H1 (cell line): Measurements from ENCODE around the gene TUBGCP3. TPM values are rescaled to one million over a fixed set of nuclear protein-coding genes. Genes with fewer than 3 reads are reported as not detected.

Experiments
- CTCF ChIA-PET: fragments of 300-600 bp; sonication (Branson Sonifier 250); formaldehyde crosslinking; loops from one replicate; lab custom pipeline; 2021; ENCODE audit not compliant: partially characterized antibody; lab: Charles Lee
- POLR2A ChIA-PET: fragments of 300-600 bp; sonication (Branson Sonifier 250); formaldehyde crosslinking; loops from one replicate; lab custom pipeline; 2021; ENCODE audit warnings: inconsistent platforms; ENCODE audit not compliant: partially characterized antibody; lab: Charles Lee
- DNase-seq, 2 experiments: peaks; one replicate each; pipeline versions ENCODE4 v3.0.0 to v3.0.0-alpha.2; 2010 to 2022; ENCODE audit warnings: low spot score in 2 of 2, low read depth in 1 of 2, mixed read lengths in 1 of 2
- FAIRE-seq: peaks from 2 replicates; lab custom pipeline; 2011; peaks lifted over from hg19 to GRCh38; lab: Jason Lieb, UNC
- H2AFZ ChIP-seq: 2 replicates; pipeline ENCODE4 v1.8.1; 2012; ENCODE audit warnings: low read length, inconsistent platforms
- H2AK5ac ChIP-seq: 2 replicates; pipeline ENCODE4 v1.6.1; 2013; ENCODE audit warnings: low read depth, low read length
- H2BK120ac ChIP-seq: replicated peaks from 2 replicates; pipeline ENCODE3; 2013; ENCODE audit warnings: low read depth, low read length, inconsistent platforms
- H2BK12ac ChIP-seq: 2 replicates; pipeline ENCODE4 v1.6.1; 2013; ENCODE audit warnings: low read depth, low read length
- H2BK15ac ChIP-seq: 2 replicates; pipeline ENCODE4 v1.6.1; 2013; ENCODE audit warnings: low read length
- H2BK20ac ChIP-seq: 2 replicates; pipeline ENCODE4 v1.6.1; 2013; ENCODE audit warnings: low read length
- H2BK5ac ChIP-seq: 2 replicates; pipeline ENCODE4 v1.6.1; 2013; ENCODE audit warnings: low read depth, low read length
- H3K14ac ChIP-seq: 2 replicates; pipeline ENCODE4 v1.6.1; 2013; ENCODE audit warnings: inconsistent platforms; ENCODE audit not compliant: insufficient read length
- H3K18ac ChIP-seq: 2 replicates; pipeline ENCODE4 v1.6.1; 2013; ENCODE audit warnings: low read length; ENCODE audit errors: extremely low read depth
- H3K23ac ChIP-seq: 2 replicates; pipeline ENCODE4 v1.6.1; 2013; ENCODE audit warnings: inconsistent platforms; ENCODE audit not compliant: insufficient read length
- H3K23me2 ChIP-seq: 2 replicates; pipeline ENCODE4 v1.6.1; 2013; ENCODE audit warnings: low read depth, low read length
- H3K27ac ChIP-seq: 2 replicates; pipeline ENCODE4 v1.6.1; 2011; ENCODE audit warnings: low read depth, low read length, inconsistent platforms
- H3K27me3 ChIP-seq, 4 experiments: replicated peaks in 1 of 4; 1 replicate in 1 of 4; 2 replicates in 3 of 4; pipeline versions ENCODE4 v1.6.1 to v1.8.1; 2011 to 2013; ENCODE audit warnings: low read length in 3 of 4, mild to moderate bottlenecking in 3 of 4, inconsistent platforms in 2 of 4, mixed read lengths in 2 of 4, moderate library complexity in 1 of 4; ENCODE audit not compliant: control insufficient read depth in 3 of 4, insufficient read depth in 3 of 4; ENCODE audit errors: extremely low read depth in 1 of 4
- H3K36me3 ChIP-seq, 4 experiments: 2 replicates each; pipeline versions ENCODE4 v1.6.1 to v1.8.1; 2011 to 2013; ENCODE audit warnings: mild to moderate bottlenecking in 4 of 4, low read length in 3 of 4, moderate library complexity in 2 of 4, control low read depth in 1 of 4, inconsistent platforms in 1 of 4; ENCODE audit not compliant: insufficient read depth in 4 of 4, control insufficient read depth in 2 of 4
- H3K4ac ChIP-seq: replicated peaks from 2 replicates; pipeline ENCODE3; 2013; ENCODE audit warnings: low read length, low read depth, mixed read lengths, inconsistent platforms; ENCODE audit not compliant: insufficient read length
- H3K4me1 ChIP-seq, 4 experiments: replicated peaks in 1 of 4; 1 replicate in 1 of 4; 2 replicates in 3 of 4; pipeline versions ENCODE4 v1.6.1 to v1.8.1; 2011 to 2013; ENCODE audit warnings: low read length in 3 of 4, inconsistent platforms in 2 of 4, mixed read lengths in 1 of 4; ENCODE audit not compliant: insufficient read depth in 4 of 4, control insufficient read depth in 3 of 4
- H3K4me2 ChIP-seq, 2 experiments: 2 replicates each; pipeline versions ENCODE4 v1.6.1 to v1.8.1; 2011 to 2013; ENCODE audit warnings: low read depth in 2 of 2, low read length in 2 of 2, control low read depth in 1 of 2, inconsistent platforms in 1 of 2, mild to moderate bottlenecking in 1 of 2; ENCODE audit not compliant: insufficient read depth in 1 of 2
- H3K4me3 ChIP-seq, 4 experiments: fragments of 200-600, 300-600 bp in 1 of 4; sonication (generic), shearing (Covaris generic), sonication (Bioruptor Twin) in 1 of 4; 2 replicates each; pipeline versions ENCODE4 v1.5.1 to v1.8.1; 2011 to 2016; ENCODE audit warnings: low read length in 4 of 4, low read depth in 3 of 4, control low read depth in 2 of 4, inconsistent platforms in 2 of 4, mild to moderate bottlenecking in 2 of 4, mixed read lengths in 1 of 4, moderate library complexity in 1 of 4; ENCODE audit not compliant: insufficient read depth in 2 of 4; ENCODE audit errors: extremely low read depth in 1 of 4
- H3K56ac ChIP-seq: replicated peaks from 2 replicates; pipeline ENCODE3; 2013; ENCODE audit warnings: low read depth, mild to moderate bottlenecking, mixed read lengths, low read length, inconsistent platforms; ENCODE audit not compliant: insufficient read length
- H3K79me1 ChIP-seq: 2 replicates; pipeline ENCODE4 v1.6.1; 2013; ENCODE audit warnings: low read depth, low read length, control low read depth
- H3K79me2 ChIP-seq, 2 experiments: 2 replicates each; pipeline versions ENCODE4 v1.6.1 to v1.8.1; 2012 to 2013; ENCODE audit warnings: low read length in 2 of 2, mild to moderate bottlenecking in 2 of 2, inconsistent platforms in 1 of 2; ENCODE audit not compliant: insufficient read depth in 2 of 2, control insufficient read depth in 1 of 2
- H3K9ac ChIP-seq, 4 experiments: replicated peaks in 1 of 4; 1 replicate in 1 of 4; 2 replicates in 3 of 4; pipeline versions ENCODE4 v1.6.1 to v1.8.1; 2011 to 2013; ENCODE audit warnings: low read depth in 3 of 4, low read length in 3 of 4, control low read depth in 2 of 4, mild to moderate bottlenecking in 2 of 4, moderate library complexity in 2 of 4, inconsistent platforms in 1 of 4; ENCODE audit errors: extremely low read depth in 1 of 4
- H3K9me3 ChIP-seq, 2 experiments: 2 replicates each; pipeline versions ENCODE4 v1.6.1 to v1.8.1; 2012 to 2013; ENCODE audit warnings: mild to moderate bottlenecking in 2 of 2, moderate library complexity in 2 of 2, control low read depth in 1 of 2, inconsistent platforms in 1 of 2, low read depth in 1 of 2, low read length in 1 of 2, mixed read lengths in 1 of 2; ENCODE audit not compliant: insufficient read depth in 2 of 2
- H4K20me1 ChIP-seq, 2 experiments: replicated peaks in 1 of 2; 2 replicates each; pipeline versions ENCODE3 to v1.8.1; 2011 to 2013; ENCODE audit warnings: inconsistent platforms in 2 of 2, low read length in 2 of 2, mild to moderate bottlenecking in 1 of 2; ENCODE audit not compliant: insufficient read depth in 2 of 2, control insufficient read depth in 1 of 2
- H4K5ac ChIP-seq: 2 replicates; pipeline ENCODE4 v1.6.1; 2013; ENCODE audit warnings: low read length, low read depth, mixed read lengths, inconsistent platforms; ENCODE audit not compliant: insufficient read length
- H4K8ac ChIP-seq: 2 replicates; pipeline ENCODE4 v1.8.0; 2013; ENCODE audit warnings: mild to moderate bottlenecking, moderate library complexity, low read length, inconsistent platforms; ENCODE audit not compliant: insufficient read depth; ENCODE audit errors: extremely low read depth
- H4K91ac ChIP-seq: replicated peaks from 2 replicates; pipeline ENCODE3; 2013; ENCODE audit warnings: low read length, mixed read lengths, inconsistent platforms; ENCODE audit not compliant: insufficient read length
- BACH1 ChIP-seq: IDR thresholded peaks from 2 replicates; pipeline ENCODE4 v1.6.1; 2012; ENCODE audit warnings: low read length, improper control_type of control experiment
- CHD2 ChIP-seq: IDR thresholded peaks from 2 replicates; pipeline ENCODE4 v1.6.1; 2012; ENCODE audit warnings: low read length, improper control_type of control experiment
- CREB1 ChIP-seq: IDR thresholded peaks from 2 replicates; pipeline ENCODE4 v1.6.1; 2012; ENCODE audit warnings: inconsistent platforms
- GTF2F1 ChIP-seq: IDR thresholded peaks from 2 replicates; pipeline ENCODE4 v1.6.1; 2012; ENCODE audit warnings: low read depth, low read length, improper control_type of control experiment, borderline replicate concordance
- KDM1A ChIP-seq: fragments of 200-600, 300-600 bp; sonication (generic); IDR thresholded peaks from 2 replicates; pipeline ENCODE4 v1.7.1; 2016; ENCODE audit warnings: mild to moderate bottlenecking, low read length, borderline replicate concordance
- PHF8 ChIP-seq: fragments of 200-600 bp; sonication (generic); conservative IDR thresholded peaks from 2 replicates; pipeline ENCODE4 v1.7.1; 2012; ENCODE audit warnings: low read depth, mild to moderate bottlenecking, inconsistent platforms, low read length, moderate library complexity
- RBBP5 ChIP-seq: IDR thresholded peaks from 2 replicates; pipeline ENCODE4 v1.7.1; 2012; ENCODE audit warnings: low read depth, mild to moderate bottlenecking, inconsistent platforms, low read length, moderate library complexity, borderline replicate concordance
- RFX5 ChIP-seq: IDR thresholded peaks from 2 replicates; pipeline ENCODE4 v1.6.1; 2011; ENCODE audit warnings: low read depth, low read length, improper control_type of control experiment, borderline replicate concordance
- SP2 ChIP-seq: IDR thresholded peaks from 2 replicates; pipeline ENCODE4 v1.6.1; 2012; ENCODE audit warnings: mild to moderate bottlenecking, low read length, inconsistent platforms
- YY1 ChIP-seq: IDR thresholded peaks from 2 replicates; pipeline ENCODE4 v1.6.1; 2011; ENCODE audit warnings: low read depth, mild to moderate bottlenecking, low read length
- ZNF274 ChIP-seq: IDR thresholded peaks from 2 replicates; pipeline ENCODE4 v1.7.0; 2012; ENCODE audit warnings: low read length, borderline replicate concordance; ENCODE audit errors: extremely low read depth
- WGBS, 2 experiments: shearing (Covaris generic) in 1 of 2; methylation state at CpG; one replicate each; pipeline versions ENCODE4 v1.1.6 to v1.1.7; 2013 to 2015; ENCODE audit warnings: low lambda C conversion rate in 2 of 2, mixed read lengths in 2 of 2, inconsistent platforms in 1 of 2, low coverage in 1 of 2, missing lambda C conversion rate in 1 of 2; ENCODE audit not compliant: insufficient replicate concordance in 2 of 2, insufficient coverage in 1 of 2, insufficient read length in 1 of 2; ENCODE audit errors: extremely low coverage in 1 of 2, missing lambda C conversion rate in 1 of 2; 5-methylcytosine and 5-hydroxymethylcytosine counted together
- polyA plus RNA-seq, 7 experiments: library from polyadenylated mRNA; depleted of rRNA in 3 of 7; stranded (reverse) in 5 of 7; unstranded in 2 of 7; fragments of >200 nt in 5 of 7; fragments of 200-250 nt in 2 of 7; gene quantifications; 1 replicate in 5 of 7; 2 replicates in 1 of 7; 4 replicates in 1 of 7; pipeline versions ENCODE4 v1.2.1 to v1.2.3, GENCODE V29; 2011 to 2013; ENCODE audit warnings: missing spikeins in 2 of 7, mixed read lengths in 2 of 7
- total RNA-seq: library from RNA; stranded (reverse); fragmentation: NEBNext Ultra II Directional; extraction: Animal tissue kit (Norgen Biotek cat#: 25700); gene quantifications from 2 replicates; pipeline ENCODE4 v1.2.1, GENCODE V29; 2021
- TF ChIP-seq, protein P1 (sequence below), 3 experiments: IDR thresholded peaks; 1 replicate in 2 of 3; 2 replicates in 1 of 3; pipeline versions ENCODE4 v1.5.1 to v1.6.1; 2011; ENCODE audit warnings: low read length in 3 of 3, mild to moderate bottlenecking in 3 of 3, inconsistent platforms in 2 of 3, low read depth in 1 of 3, moderate library complexity in 1 of 3; ENCODE audit not compliant: insufficient read depth in 1 of 3; ENCODE audit errors: control extremely low read depth in 1 of 3

The TUBGCP3 gene
- total and polyA plus RNA-seq, 2 of the 8 experiments (the other 6 are each of a cell fraction or from before 2014, with no cell fraction given) = 27.0 to 31.7 TPM

DNA sequence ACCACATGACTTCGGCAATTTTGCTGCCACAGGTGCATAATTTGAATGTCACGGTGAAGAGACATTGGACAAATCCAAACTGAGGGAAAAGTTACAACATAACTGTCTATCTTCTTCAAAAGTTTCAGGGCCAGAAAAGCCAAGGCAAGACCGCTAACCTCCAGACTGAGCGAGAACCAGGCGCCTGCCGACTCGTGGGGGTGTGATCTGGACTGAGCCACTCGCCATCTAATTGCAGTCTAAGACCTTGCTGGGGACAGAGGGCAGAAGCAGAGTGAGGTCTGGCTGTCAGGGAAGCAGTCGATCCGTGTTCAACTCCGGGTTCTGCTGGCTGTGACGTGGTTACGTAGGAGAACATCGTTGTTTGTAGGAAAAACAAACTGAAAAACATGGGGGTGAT lies 123.2 kb downstream of the TUBGCP3 start:
- H4K91ac ChIP-seq = no peak overlapping the region
- H3K14ac ChIP-seq = no peak overlapping the region
- H3K27me3 ChIP-seq = no peaks in the 10 kb centered on the region
- no peak overlapping the region for H3K9ac ChIP-seq
- no peak overlapping the region for H3K4me3 ChIP-seq
- ChIA-PET POLR2A (interaction anchor here (1.4 kb wide), 1 partner anchor 47 kb away, joined by 3 read pairs; no protein-coding TSS in a partner anchor), CTCF (interaction anchor here (0.9 to 1.7 kb wide), 3 partner anchors 10 to 21 kb away, joined by 3 to 4 read pairs (median 4); no protein-coding TSS in a partner anchor)
- H3K79me1 ChIP-seq = no peaks in the 10 kb centered on the region
- no peaks in the 10 kb centered on the region; a peak in 1 of 7 replicates for H3K4me1 ChIP-seq
- FAIRE-seq (no peak), DNase-seq (peak in 1 of 2 experiments; percentile 30)
- no peaks in the 10 kb centered on the region for H4K20me1 ChIP-seq
- H3K56ac ChIP-seq = no peak overlapping the region
- no peak overlapping the region for H2AK5ac ChIP-seq
- H4K8ac ChIP-seq = no peak overlapping the region; the same call in 1 of the 2 replicates
- no peak overlapping the region for H3K4ac ChIP-seq
- no peak overlapping the region for H2BK120ac ChIP-seq
- no peak overlapping the region for H3K27ac ChIP-seq
- H3K9me3 ChIP-seq = peaks cover 0 to 3% of the 10 kb centered on the region in 2 experiments; a peak in 1 of 4 replicates
- H4K5ac ChIP-seq = no peak overlapping the region
- WGBS, 2 experiments = 90% methylated on average over 14 of the region's 14 CpGs; no CpG with 5 or more reads in 1 of the 2 experiments
- no peaks in the 10 kb centered on the region for H3K79me2 ChIP-seq
- H2AFZ ChIP-seq = no peak overlapping the region
- no peak overlapping the region; the same call in 1 of the 2 replicates for H3K18ac ChIP-seq
- H2BK12ac ChIP-seq = no peak overlapping the region
- no peaks in the 10 kb centered on the region for H3K36me3 ChIP-seq
- H3K4me2 ChIP-seq = no peak overlapping the region
- H2BK20ac ChIP-seq = no peak overlapping the region
- no peaks in the 10 kb centered on the region for H3K23me2 ChIP-seq
- H2BK5ac ChIP-seq = no peak overlapping the region
- H3K23ac ChIP-seq = no peak overlapping the region
- H2BK15ac ChIP-seq = no peak overlapping the region
- TF ChIP-seq GTF2F1 = no peak
- TF ChIP-seq CREB1 = no peak
- TF ChIP-seq, protein P1, sequence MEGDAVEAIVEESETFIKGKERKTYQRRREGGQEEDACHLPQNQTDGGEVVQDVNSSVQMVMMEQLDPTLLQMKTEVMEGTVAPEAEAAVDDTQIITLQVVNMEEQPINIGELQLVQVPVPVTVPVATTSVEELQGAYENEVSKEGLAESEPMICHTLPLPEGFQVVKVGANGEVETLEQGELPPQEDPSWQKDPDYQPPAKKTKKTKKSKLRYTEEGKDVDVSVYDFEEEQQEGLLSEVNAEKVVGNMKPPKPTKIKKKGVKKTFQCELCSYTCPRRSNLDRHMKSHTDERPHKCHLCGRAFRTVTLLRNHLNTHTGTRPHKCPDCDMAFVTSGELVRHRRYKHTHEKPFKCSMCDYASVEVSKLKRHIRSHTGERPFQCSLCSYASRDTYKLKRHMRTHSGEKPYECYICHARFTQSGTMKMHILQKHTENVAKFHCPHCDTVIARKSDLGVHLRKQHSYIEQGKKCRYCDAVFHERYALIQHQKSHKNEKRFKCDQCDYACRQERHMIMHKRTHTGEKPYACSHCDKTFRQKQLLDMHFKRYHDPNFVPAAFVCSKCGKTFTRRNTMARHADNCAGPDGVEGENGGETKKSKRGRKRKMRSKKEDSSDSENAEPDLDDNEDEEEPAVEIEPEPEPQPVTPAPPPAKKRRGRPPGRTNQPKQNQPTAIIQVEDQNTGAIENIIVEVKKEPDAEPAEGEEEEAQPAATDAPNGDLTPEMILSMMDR (IDR thresholded peaks at IDR 0.05; ENCODE audit: control extremely low read depth in 1 of 3, insufficient read depth in 1 of 3, low read depth in 1 of 3, low read length in 3 of 3) = no peak
- no peak for TF ChIP-seq KDM1A
- no peak for TF ChIP-seq RBBP5
- TF ChIP-seq BACH1 = no peak
- TF ChIP-seq ZNF274 = no peak
- TF ChIP-seq SP2 = no peak
- TF ChIP-seq PHF8 = no peak
- no peak for TF ChIP-seq CHD2
- TF ChIP-seq YY1 = no peak
- no peak for TF ChIP-seq RFX5
